HG02610 (cell line): ENCODE data around the gene MLLT1.

Experiments used
- ATAC-seq: cut with Tn5 transposase; IDR thresholded peaks from one replicate; pipeline ENCODE4 v1.9.1; 2021; ENCODE audit warnings: mild to moderate bottlenecking, moderate library complexity; ENCODE audit not compliant: unreplicated experiment

Gene MLLT1

GRCh38 chr19:6236310-6237291 lies 43.2 kb downstream of the MLLT1 start:
- no peak for ATAC-seq

- no peak for ATAC-seq
Measured at GRCh38 chr19:6235031-6235951, 44.5 kb downstream of the MLLT1 start.

GRCh38 chr19:6234527-6234926 lies 45.2 kb downstream of the MLLT1 start:
- no peak for ATAC-seq

- ATAC-seq = no peak
Measured at GRCh38 chr19:6233827-6234511, 45.8 kb downstream of the MLLT1 start.

GRCh38 chr19:6233056-6233826 lies 46.5 kb downstream of the MLLT1 start:
- ATAC-seq = no peak

- no peak for ATAC-seq
Measured at GRCh38 chr19:6232601-6233055, 47.1 kb downstream of the MLLT1 start.

GRCh38 chr19:6230991-6231448 lies 48.8 kb downstream of the MLLT1 start:
- no peak for ATAC-seq

GRCh38 chr19:6229951-6230712 lies 49.6 kb downstream of the MLLT1 start:
- no peak for ATAC-seq

GRCh38 chr19:6229216-6229913 lies 50.4 kb downstream of the MLLT1 start:
- ATAC-seq = no peak

GRCh38 chr19:6228551-6229215 lies 51.1 kb downstream of the MLLT1 start:
- no peak for ATAC-seq

GRCh38 chr19:6227936-6228325 lies 51.8 kb downstream of the MLLT1 start:
- no peak for ATAC-seq

- no peak for ATAC-seq
Measured at GRCh38 chr19:6227156-6227935, 52.4 kb downstream of the MLLT1 start.

- no peak for ATAC-seq
Measured at GRCh38 chr19:6226444-6227155, 53.2 kb downstream of the MLLT1 start.

GRCh38 chr19:6226012-6226411 lies 53.8 kb downstream of the MLLT1 start:
- ATAC-seq = no peak

- ATAC-seq = no peak
Measured at GRCh38 chr19:6225232-6225865, 54.4 kb downstream of the MLLT1 start.

GRCh38 chr19:6224308-6224675 lies 55.5 kb downstream of the MLLT1 start:
- ATAC-seq = no peak
